GM19395 (cell line): ENCODE results near the gene SSBP2.
A peak's percentile ranks its signal among the peaks of the same experiment; 100 is the strongest.

Source experiments
- ATAC-seq: cut with Tn5 transposase; IDR thresholded peaks from one replicate; pipeline ENCODE4 v1.9.1; 2021; ENCODE audit warnings: mild to moderate bottlenecking, moderate library complexity; ENCODE audit not compliant: unreplicated experiment

The SSBP2 gene

DNA sequence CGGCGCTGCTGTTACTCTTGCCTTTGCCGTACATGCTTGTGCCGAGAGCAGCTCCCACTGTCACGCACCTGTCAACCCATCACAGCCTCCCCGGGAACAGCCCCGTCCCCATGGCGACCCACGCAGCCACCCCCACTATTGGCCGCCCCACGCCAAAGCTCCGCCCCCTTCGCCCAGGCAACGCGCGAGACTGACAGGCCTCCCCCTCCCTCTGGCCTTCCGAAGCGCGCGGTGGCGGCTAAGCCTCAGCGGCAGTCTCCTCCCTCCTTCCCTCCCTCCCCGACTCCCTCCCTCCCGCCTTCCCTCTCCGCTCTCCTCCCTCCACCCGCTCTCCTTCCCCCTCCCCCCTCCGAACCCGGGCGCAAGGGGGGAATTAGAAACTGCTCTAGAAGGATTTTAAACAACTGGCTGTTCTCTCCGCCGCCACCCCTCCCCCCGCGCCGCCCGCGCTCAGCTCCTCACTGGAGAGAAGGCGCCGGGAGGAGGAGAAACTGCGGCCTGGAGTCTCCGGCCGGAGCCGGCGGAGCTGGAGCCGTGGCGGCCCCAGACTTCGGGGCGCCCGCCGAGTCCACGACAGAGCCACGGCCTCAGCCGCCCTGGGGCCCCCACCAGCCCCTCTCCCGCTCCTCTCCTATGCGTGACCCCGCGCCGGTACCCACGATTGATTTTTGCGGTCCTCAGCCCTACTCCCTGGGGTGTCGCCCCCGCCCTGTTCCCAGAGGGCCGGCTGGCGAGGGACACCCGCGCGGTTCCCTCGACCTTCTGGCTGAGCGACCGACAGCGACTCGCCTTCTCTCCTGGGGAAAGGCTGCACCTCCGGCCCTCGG lies at the start of gene SSBP2:
Gene SSBP2, minus strand, starts transcription at position 89 of the 827 bp plus-strand sequence. Its CDS starts 55 bp downstream, at position 34.
- peak; percentile 66 for ATAC-seq

DNA sequence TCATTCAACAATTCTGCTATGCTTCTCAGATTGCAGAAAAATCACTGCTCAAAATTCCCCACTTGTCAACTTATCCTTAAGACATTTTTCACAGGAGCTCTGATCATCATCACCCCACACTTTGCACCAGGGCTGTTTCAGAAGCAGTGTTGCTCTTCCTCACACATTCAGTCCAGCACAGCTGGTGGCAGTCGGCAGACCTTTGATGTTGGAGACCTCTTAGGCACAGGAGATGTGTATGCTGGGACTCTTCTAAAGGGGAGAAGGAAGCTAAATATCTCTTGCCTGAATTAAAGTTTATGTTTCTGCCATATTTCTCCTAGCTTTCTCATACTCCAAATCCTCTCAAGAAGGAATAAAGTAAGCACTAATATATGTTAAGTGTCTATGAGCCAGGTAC lies 44.8 kb upstream of the SSBP2 start:
- no peak for ATAC-seq

DNA sequence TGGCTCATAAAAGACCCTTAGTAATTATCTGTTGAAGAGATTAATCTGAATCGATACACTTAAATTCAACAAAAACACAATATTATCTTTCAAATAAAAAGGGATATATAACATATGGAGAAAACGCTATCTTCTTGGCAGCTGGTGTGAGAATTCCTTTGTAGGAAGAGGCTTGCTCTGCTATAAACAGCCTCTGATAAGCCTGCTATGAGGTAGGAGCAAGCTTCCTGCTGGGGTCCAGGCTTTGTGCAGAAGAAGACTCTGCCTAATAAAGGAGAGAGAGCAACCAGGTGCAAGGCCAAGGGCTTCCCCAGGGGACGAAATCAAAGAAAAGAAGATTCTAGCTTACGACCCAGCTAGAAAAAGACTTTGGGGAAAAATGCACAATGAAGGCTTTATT lies 43.3 kb upstream of the SSBP2 start:
- no peak for ATAC-seq

DNA sequence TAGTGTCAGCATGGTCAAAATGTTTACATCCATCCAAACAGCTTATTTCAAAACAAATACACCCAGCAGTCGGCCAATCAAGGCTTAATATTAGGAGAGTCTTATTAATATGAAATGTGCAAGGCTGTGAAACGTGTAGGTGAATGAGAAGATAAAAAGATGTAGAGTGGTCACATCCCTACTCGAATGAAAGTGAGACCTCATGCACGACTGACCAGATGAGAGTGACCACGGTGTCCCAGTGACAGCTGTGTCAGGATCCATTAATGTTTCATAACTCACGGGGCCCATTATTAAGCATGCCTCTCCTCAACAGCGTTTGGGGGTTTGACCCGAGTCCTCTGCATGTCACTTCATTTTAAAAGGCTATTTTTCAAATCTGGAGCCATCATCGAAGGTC lies 39.4 kb upstream of the SSBP2 start:
- ATAC-seq, result no peak

DNA sequence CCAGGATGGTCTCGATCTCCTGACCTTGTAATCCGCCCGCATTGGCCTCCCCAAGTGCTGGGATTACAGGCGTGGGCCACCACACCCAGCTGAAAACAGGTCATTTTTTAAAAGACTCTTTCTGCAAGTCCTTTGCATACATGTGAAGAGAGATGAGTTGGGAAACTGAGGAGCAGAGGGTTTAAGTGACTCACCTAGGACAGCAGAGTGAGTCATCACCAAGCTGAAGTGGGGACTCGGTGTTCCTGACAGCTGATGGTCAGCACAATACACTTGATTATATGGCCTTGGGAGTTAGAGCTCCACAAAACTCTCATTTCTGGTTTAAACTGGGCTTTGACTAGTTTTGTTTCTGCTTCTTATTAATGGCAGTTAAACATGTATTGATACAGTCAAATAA lies 38.1 kb upstream of the SSBP2 start:
- ATAC-seq, result no peak

DNA sequence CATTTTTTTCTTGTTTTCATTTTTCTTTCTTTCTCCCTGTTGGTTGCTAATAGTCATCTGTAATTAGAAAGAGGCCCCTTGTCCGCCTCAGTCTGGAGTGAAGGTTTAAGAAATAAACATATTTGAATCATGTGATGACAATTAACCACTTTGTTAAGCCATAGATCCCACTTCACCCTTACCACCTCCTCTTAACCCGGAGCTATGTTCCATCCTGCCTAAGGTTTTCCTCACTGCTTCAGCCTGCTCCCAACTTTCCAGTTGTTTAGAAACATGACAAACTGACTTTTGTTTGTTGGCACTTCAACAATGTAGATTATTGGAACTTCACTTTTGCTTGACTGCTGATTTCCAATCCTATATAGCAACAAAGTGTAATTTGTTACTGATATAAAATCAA lies 37.4 kb upstream of the SSBP2 start:
- no peak for ATAC-seq

DNA sequence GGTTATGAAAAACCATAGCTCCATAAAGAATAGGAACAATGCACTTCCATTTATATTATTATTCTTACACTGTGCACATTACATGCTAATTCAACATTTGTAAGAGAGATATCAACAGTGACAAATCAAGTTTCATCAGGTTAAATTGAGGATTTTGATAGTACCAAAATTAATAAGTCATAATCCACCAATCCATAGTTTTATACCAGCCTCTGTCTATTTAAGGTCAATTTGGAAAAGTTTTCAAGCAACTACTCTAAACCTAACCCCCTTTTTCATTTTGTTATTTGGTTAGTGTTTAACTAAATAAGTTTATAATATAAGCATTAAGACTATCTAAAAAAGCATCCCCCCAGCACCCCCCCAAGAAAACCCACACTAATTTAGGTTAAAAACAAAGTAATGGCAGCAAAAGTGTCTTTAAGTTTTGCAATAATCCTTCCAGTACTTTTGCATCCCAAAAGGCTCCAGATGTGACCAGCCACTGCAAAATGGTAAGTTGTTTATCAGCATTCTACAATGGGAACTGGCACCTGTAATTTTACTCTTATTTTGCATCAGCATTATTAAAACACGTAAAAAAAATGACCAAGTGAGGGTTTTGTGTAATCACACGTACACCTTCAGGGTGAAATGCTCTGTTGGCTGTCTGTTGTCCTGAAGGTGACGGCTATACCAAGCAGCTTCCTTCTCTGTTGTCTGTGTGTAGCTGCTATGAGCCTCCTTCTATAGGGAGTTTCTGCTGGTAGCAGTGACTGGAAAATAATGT lies 36.8 kb upstream of the SSBP2 start:
- no peak for ATAC-seq

DNA sequence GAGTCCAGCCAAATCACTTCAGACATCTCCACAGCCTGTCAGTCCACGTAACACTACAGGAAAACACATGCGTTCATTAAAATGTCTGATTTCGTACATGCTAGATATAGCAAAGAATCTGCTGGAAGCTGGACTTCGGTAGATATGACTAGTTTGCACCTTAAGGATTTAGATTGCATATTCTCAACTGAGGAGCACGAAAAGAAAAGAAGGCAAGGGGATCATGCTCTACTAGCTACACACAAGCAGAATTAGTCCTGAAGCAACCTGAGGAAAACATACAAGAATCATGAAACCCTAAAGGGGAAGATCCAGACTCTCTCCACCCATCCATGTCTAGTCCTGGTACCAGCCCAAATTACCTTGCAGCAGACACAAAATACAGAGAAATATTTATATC lies 36.1 kb upstream of the SSBP2 start:
- ATAC-seq, result no peak

DNA sequence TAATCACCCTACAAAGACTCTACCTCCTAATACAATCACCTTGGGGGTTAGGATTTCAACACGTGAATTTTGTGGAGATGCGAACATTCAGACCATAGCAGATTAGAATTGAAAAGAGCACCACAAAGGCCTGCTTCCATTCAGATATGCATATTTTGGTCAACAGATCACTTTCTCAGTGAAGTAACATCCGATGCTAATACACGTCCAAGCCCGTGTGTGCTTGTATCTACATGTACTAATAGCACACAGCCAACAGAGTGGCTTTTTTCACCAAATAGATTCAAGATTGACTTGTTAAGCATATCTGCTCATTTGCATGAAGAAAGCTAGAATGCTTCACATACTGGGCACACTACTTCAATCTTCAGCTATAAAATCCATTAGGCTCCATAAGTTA lies 35.6 kb upstream of the SSBP2 start:
- no peak for ATAC-seq

DNA sequence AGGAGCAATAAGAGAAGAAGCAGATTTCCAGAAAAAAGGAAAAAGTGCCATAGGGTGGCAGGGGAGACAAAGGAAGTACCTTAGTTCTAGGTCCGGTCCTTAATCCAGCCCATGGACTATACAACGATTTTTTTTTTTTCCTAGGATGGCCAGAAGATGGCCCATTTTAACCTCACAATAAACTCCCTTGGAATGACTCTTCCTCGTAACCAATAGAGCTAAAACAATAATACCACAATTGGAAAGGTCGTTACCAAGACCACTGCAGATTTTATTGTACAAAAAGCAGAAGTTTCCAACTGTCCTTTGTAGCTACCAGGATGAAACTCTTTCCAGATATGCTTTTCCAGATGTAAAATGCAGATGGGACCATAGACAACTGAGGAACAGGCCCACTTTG lies 34.4 kb upstream of the SSBP2 start:
- ATAC-seq, result no peak

DNA sequence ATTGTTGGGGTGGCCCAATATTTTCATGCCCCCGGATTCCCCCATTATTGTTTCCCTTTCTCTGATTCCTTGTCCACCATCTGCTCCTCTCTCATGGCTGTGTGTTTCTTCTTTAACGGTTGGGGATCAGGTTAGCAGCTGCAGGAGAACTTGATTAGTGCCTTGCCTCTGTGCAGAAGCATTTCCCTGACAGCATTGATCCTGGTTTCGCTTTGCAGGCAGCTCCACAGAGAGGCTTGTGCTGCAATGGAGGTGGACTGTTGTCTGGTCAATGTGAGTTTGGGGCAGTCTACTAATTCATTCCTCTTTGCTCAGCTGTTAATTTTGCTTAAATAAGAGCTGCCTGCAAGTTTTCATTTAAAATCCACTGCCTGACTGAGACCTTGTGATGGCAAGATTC lies 32.5 kb upstream of the SSBP2 start:
- ATAC-seq, result no peak

DNA sequence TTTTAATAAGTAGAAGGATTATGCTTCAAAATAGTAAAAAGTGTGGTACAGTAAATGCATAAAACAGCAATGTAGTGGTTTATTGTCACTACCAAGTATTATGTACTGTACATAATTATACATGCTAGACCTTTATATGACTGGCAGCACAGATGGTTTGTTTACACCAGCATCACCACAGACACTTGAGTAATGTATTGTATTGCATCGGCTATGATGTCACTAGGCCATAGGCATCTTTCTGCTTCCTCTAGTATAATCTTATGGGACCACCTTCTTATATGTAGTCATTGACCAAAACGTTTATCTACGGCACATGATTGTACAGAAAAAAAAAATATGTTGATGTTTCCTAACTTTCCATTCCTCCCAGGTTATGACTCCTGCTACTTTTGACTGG lies 31.9 kb upstream of the SSBP2 start:
- ATAC-seq, result no peak

DNA sequence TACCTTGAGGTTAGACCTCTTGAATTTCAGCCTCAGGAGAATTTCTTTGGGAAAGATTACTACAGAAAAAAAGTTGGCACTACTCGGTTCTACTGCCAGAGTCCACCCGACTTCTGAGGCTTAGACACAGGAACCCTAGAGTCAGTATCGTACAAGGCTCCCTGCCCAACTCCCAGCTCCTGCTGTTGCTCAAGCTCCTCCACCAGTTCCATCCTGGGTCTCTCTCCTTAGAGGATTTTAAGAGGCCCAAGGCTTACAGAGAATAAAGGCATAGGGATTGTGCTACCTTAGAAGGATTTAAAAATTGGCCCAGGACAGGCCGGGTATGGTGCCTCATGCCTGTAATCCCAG lies 29.0 kb upstream of the SSBP2 start:
- peak; percentile 5 for ATAC-seq

DNA sequence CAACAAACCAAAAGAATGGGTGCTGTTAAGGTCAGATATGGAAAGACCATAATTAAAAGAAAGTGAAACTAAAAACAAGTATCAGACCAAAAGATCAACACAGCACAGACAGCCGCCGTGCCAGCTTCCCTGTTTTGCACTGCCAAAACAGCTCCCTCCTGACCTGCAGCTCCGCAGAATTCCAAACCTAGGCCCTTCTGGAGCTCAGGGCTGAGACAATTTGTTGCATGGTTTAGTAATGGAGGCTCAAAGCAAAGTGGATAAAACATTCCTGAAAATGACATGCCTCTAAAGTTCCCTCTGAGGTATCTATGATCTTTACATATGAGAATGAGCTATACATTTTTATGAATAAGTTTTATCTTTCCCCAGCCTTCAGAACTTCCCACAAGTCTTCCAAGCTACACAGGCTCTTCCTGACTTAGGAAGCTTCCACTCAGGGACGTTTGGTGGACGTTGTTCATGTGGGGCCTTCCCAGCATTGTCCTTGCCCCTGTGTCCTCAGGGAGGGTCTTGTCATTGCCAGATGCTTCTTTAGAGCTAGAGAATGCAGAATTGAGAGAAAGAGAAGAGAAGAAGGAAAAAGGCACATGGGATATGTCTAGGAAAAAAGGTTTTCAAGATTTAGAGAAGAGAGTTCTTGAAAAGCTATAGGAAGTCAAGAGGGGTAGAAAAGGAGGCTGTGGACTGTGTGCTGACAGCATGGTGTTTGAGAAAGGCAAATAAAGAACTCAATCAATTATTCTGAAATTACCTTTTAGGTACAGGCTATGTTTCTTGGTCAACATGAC lies 28.4 kb upstream of the SSBP2 start:
- peak; percentile 92 for ATAC-seq

DNA sequence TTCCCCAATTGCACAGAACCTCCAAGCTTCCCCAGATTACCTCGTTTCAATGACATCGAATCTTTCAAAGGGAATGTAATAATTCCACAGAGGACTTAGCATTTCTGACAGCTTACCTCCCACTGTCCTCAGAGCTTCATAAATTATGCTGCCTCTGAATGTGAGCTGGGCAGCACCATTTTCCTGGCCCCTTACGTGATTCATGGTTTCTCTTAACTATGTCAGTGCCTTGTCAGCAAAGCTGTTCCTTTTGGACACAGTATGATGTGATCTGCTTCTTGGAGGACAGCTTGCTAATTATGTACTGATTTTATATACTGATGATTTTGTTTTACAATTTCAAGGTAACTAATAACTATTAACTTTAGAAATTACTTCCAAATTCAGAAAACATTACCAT lies 27.7 kb upstream of the SSBP2 start:
- ATAC-seq, result peak; percentile 27

DNA sequence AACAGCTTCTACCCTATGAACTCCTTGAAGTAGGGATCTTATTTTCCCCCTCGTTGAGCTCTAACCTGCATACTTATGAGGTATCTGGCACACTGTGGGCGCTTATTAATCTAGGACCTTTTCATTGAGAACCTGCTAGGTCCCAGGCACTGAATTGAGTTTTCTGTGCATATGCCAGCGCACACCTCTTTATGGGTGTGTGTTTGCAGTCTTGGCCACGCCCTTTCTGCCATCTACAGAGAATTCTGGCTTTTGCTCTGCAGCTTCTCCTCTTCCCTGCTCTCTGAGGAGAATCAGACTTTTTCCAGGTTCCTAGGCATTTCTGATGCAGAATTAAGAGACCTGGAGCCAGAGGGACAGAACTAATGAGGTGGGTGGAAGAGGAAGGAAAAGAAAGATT lies 25.4 kb upstream of the SSBP2 start:
- ATAC-seq, result no peak

DNA sequence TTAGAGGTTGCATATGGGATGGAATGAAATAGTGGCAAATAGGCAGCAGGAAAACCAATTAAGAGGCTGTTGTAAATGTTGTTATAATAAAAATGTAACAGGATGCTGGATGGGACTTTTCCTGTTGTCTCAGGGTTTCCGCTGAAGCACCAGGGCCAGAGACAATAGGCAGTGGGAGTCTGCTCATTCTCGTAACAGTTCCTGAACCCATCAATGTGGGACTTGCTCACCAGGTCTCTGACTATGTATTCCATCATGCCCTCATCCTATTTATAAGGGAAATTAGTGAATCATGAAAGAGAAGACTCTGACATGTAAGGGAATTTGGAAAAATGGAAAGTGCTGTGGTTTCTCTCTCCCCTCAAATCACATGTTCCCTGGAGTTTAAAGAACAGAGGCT lies 23.5 kb upstream of the SSBP2 start:
- ATAC-seq, result no peak

DNA sequence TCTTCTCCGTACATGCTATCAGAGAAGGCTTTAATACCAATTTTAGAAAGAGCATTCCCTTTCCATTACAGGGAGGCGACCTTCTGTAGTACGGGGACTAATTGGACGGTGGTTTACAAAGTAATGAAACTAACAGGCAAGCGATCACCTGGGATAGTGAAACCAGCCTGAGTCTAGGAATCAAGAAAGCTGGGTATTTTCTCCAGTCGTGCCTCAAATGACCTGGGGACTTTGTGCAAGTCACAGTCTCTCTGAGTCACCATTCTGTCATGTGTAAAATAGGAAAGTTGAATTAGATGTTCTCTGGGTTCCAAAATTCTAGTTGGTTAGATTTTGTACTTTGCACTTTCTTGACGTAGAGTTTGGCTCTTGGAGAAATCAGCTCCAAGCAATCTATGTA lies 22.7 kb upstream of the SSBP2 start:
- ATAC-seq, result no peak

DNA sequence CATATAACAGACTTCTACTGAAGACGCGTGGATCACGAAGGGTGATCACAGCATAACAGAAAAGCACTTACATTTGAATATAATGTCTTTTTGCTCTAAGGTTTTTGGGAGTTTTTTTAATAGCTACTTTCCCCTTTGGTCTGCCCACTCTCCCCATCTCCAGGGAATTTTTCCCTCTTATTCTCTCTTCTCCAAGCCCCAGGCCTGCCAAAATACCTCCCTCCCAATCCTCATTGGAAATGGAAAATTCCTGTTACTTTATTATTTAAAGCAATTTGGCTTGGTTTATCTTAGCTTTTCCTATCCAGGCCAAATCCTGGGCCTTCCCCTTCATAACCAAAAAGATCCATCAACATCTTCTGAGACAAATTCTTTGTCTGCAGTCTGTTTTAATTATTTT lies 22.3 kb upstream of the SSBP2 start:
- no peak for ATAC-seq

DNA sequence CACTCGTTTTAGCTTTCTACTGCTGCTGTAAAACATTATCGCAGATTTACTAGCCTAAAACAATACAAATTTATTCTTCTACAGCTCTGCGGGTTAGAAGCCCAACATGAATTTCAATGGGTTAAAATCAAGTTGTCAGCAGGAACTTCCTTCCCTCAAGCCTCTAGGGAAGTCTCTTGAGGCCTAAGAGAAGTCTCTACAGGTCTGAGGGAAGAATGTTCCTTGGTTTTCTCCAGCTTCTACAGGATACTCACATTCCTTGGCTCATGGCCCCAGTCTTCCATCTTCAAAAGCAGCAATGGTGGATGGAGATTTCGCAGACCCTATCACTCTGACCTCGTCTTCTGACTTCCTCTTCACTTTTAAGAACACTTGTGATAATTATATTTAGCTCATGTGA lies 21.6 kb upstream of the SSBP2 start:
- ATAC-seq, result no peak

DNA sequence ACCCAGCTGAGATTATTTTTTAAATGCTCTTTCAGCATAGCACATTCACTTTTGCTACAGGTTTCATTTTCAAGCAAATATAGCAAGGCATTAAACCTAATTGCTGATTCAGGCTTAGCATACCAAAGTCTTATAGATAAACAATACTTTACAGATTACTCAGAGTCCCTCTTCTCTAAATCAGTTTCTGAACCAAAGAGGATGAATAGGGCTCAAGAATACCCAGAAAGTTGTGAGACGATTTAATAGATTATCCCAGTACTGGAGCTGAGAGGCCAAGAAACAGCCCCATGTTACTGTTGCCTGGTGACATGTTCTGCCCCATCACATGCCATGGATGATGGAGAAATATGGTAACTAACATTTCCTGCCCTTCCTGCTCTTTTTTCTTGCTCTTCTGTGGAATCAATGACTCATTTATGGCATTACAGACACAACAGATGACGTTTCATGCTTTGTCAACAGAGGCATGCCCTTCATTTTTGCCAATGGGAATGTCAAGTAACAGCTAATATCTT lies 18.1 kb upstream of the SSBP2 start:
- ATAC-seq, result no peak
